Epithelial cell of proximal tubule (primary cell): ENCODE results near the gene LY6G5C. TPM values are rescaled to one million over a fixed set of nuclear protein-coding genes. Genes with fewer than 3 reads are reported as not detected.

Experiments
- DNase-seq: peaks from one replicate; pipeline ENCODE4 v3.0.0-alpha.2; 2011; ENCODE audit warnings: low read depth
- H3K4me3 ChIP-seq: 2 replicates; pipeline ENCODE4 v1.5.1; 2011; ENCODE audit warnings: low read depth, mild to moderate bottlenecking, low read length
- CTCF ChIP-seq: conservative IDR thresholded peaks from 2 replicates; pipeline ENCODE4 v1.5.1; 2012; ENCODE audit warnings: low read depth, mild to moderate bottlenecking, low read length
- total RNA-seq: library from RNA; depleted of rRNA; stranded (reverse); fragments of >200 nt; gene quantifications from 2 replicates; pipeline ENCODE4 v1.2.3, GENCODE V29; 2015

The LY6G5C gene
- total RNA-seq, 1 donor from 2014 or later, result 1.1 TPM

GRCh38 chr6:31636698-31637596, 43.9 kb downstream of the LY6G5C start:
- H3K4me3 ChIP-seq, result no peak overlapping the region
- no peak for TF ChIP-seq CTCF
- no peak for DNase-seq

GRCh38 chr6:31634969-31635575, 45.8 kb downstream of the LY6G5C start:
- DNase-seq, result no peak
- TF ChIP-seq CTCF, result no peak

GRCh38 chr6:31634131-31634530, 46.7 kb downstream of the LY6G5C start:
- no peak for DNase-seq
- H3K4me3 ChIP-seq, result no peak overlapping the region
- no peak for TF ChIP-seq CTCF

More at GRCh38 chr6:31634969-31635575, 45.8 kb downstream of the LY6G5C start:
- no peak overlapping the region for H3K4me3 ChIP-seq

- no peak for TF ChIP-seq CTCF
- no peak for DNase-seq
- no peak overlapping the region for H3K4me3 ChIP-seq
Measured at GRCh38 chr6:31633447-31633846, 47.4 kb downstream of the LY6G5C start.

GRCh38 chr6:31632279-31632946, 48.5 kb downstream of the LY6G5C start:
- no peak for TF ChIP-seq CTCF
- DNase-seq, result no peak
- H3K4me3 ChIP-seq, result no peak overlapping the region

- no peak for TF ChIP-seq CTCF
- no peak overlapping the region for H3K4me3 ChIP-seq
- DNase-seq, result no peak
Measured at GRCh38 chr6:31631681-31632278, 49.1 kb downstream of the LY6G5C start.
